ENCODE measurements around the gene RAB25. TPM values are rescaled to one million over a fixed set of nuclear protein-coding genes. Genes with fewer than 3 reads are reported as not detected.
A peak's percentile ranks its signal among the peaks of the same experiment; 100 is the strongest.

The RAB25 gene
- 1.6 and 3.1 TPM in 2 replicates for total RNA-seq
- 2.1 and 2.4 TPM in 2 replicates for polyA plus RNA-seq

DNA sequence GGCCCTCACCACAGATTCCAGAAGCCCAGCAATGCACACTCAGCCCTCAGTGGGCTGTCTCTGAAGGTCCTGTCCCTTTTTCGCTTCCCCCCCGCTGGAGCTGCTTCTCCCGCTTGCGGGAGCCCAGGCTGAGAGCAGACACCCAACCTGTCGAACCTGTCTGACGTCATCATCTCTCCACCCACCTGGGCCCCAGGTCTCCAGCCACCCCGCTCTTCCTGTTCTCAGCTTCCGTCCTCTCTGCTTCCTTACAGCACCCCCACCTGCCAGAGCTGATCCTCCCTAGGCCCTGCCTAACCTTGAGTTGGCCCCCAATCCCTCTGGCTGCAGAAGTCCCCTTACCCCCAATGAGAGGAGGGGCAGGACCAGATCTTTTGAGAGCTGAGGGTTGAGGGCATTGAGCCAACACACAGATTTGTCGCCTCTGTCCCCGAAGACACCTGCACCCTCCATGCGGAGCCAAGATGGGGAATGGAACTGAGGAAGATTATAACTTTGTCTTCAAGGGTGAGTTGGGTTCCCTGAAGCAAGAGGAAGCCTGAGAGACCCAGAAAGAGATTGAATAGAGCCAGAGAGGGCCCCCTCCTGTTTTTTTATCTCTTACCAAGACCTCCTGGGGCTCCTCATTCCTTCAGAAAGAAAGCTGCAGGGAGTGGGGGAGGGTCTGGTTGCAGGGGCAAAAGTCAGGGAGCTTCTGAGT is at the start of gene RAB25:
Gene RAB25, plus strand, starts transcription at position 224 of the 700 bp plus-strand sequence. Its CDS starts 241 bp downstream, at position 465.
- Histone ChIP-seq H3K9me3 (ENCODE audit: low read depth) (no peaks in the 10 kb centered on the region), H3K27me3 (no peaks in the 10 kb centered on the region), H3K27ac (no peak within 1 kb of the TSS), H3K4me3 (no peak within 1 kb of the TSS), H3K36me3 (no peaks in the 10 kb centered on the region), H3K4me1 (ENCODE audit: low read depth) (peaks cover 4% of the 10 kb centered on the region)
- no peak for DNase-seq (ENCODE audit: low read depth in 1 of 2, low spot score in 1 of 2)
- TF ChIP-seq, protein P1, sequence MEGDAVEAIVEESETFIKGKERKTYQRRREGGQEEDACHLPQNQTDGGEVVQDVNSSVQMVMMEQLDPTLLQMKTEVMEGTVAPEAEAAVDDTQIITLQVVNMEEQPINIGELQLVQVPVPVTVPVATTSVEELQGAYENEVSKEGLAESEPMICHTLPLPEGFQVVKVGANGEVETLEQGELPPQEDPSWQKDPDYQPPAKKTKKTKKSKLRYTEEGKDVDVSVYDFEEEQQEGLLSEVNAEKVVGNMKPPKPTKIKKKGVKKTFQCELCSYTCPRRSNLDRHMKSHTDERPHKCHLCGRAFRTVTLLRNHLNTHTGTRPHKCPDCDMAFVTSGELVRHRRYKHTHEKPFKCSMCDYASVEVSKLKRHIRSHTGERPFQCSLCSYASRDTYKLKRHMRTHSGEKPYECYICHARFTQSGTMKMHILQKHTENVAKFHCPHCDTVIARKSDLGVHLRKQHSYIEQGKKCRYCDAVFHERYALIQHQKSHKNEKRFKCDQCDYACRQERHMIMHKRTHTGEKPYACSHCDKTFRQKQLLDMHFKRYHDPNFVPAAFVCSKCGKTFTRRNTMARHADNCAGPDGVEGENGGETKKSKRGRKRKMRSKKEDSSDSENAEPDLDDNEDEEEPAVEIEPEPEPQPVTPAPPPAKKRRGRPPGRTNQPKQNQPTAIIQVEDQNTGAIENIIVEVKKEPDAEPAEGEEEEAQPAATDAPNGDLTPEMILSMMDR (IDR thresholded peaks at IDR 0.05; ENCODE audit: low read depth, low read length), result no peak

DNA sequence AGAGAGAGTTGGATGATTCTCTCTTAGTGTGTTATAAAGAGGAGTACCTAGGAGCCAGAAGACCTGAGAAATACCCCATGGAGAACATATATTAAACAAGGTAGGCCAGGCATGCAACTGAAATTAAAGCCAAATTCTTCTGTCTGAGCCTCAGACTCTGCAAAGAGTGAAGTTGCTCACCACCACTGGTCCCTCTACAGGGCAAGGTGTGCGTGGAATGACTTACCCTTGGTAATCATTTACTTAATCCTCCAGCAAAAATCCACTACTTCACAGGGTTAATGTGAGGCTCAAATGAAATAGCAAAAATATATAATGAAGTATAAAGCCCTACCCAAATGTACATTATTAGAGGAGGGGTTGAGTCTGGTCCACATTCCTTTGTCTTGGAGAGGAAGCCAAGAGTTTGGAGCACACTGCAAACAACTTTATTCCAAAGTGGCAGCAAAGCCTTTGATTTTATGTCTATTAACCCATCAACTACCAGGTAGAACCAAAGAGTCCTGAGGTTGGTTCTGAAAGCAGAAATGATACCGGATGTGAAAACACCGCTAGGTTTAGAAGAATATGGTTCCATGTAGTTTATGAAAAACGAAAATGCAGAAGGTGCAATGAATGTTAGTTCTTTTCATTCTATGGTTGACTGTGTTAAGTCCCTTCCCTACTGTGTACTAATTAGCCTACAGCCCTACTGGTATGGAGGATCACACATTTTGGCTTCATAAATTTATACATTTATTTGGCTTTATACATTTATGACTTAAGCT is 48.7 kb upstream of the RAB25 start:
- Histone ChIP-seq H3K4me3 (no peak overlapping the region), H3K27ac (no peak overlapping the region), H3K9me3 (ENCODE audit: low read depth) (no peaks in the 10 kb centered on the region), H3K36me3 (peaks cover 37% of the 10 kb centered on the region), H3K4me1 (ENCODE audit: low read depth) (no peaks in the 10 kb centered on the region), H3K27me3 (no peaks in the 10 kb centered on the region)
- TF ChIP-seq, protein P1 (IDR thresholded peaks at IDR 0.05; ENCODE audit: low read depth, low read length), result no peak
- no peak for DNase-seq (ENCODE audit: low read depth in 1 of 2, low spot score in 1 of 2)

DNA sequence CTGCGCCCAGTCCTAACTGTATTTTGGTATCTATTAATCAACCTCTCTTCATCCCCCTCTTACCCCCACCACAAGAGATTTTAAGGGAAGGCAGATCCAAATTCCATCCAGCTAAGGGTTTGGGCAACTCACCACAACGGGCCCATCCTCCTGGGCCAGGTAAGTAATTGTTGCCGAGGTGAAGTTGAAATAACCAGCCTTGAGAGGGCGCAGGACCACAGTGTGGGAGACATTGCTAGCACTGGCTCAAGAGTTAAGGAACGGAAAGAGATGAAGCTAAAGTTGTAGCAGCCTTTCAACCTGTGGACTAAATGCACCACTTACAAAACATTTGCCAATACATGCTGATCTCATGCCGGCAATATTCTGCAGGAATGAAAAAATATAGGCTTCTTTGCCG is 46.1 kb upstream of the RAB25 start:
- Histone ChIP-seq H3K4me3 (no peak overlapping the region), H3K36me3 (peaks cover 38% of the 10 kb centered on the region), H3K4me1 (ENCODE audit: low read depth) (peaks cover 1% of the 10 kb centered on the region), H3K9me3 (ENCODE audit: low read depth) (no peaks in the 10 kb centered on the region), H3K27me3 (no peaks in the 10 kb centered on the region), H3K27ac (no peak overlapping the region)
- no peak for DNase-seq (ENCODE audit: low read depth in 1 of 2, low spot score in 1 of 2)
- TF ChIP-seq, protein P1 (IDR thresholded peaks at IDR 0.05; ENCODE audit: low read depth, low read length), result no peak

DNA sequence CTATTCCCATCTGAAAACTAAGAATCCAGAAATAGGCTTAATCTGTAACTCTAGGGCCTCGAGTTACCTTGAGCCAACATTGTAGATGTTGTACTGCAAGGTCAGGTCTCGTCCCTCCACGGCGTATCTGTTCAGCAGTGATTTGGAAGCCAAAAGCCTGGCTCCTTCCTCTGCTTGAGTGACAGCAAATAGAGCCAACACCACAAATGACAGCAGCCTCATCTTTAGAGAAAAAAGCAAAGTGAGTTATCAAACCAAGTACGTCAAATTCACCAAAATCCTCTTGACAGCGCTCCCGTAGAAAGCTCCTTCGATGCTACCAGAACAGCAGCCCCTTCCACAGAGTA is 41.0 kb upstream of the RAB25 start:
- Histone ChIP-seq H3K27ac (peak overlapping the region; percentile 58), H3K9me3 (ENCODE audit: low read depth) (no peaks in the 10 kb centered on the region), H3K27me3 (no peaks in the 10 kb centered on the region), H3K4me3 (peak overlapping the region; percentile 80), H3K36me3 (peaks cover 12% of the 10 kb centered on the region), H3K4me1 (ENCODE audit: low read depth) (peaks cover 9% of the 10 kb centered on the region)
- TF ChIP-seq, protein P1 (IDR thresholded peaks at IDR 0.05; ENCODE audit: low read depth, low read length), result no peak
- DNase-seq (ENCODE audit: low read depth in 1 of 2, low spot score in 1 of 2), result no peak

DNA sequence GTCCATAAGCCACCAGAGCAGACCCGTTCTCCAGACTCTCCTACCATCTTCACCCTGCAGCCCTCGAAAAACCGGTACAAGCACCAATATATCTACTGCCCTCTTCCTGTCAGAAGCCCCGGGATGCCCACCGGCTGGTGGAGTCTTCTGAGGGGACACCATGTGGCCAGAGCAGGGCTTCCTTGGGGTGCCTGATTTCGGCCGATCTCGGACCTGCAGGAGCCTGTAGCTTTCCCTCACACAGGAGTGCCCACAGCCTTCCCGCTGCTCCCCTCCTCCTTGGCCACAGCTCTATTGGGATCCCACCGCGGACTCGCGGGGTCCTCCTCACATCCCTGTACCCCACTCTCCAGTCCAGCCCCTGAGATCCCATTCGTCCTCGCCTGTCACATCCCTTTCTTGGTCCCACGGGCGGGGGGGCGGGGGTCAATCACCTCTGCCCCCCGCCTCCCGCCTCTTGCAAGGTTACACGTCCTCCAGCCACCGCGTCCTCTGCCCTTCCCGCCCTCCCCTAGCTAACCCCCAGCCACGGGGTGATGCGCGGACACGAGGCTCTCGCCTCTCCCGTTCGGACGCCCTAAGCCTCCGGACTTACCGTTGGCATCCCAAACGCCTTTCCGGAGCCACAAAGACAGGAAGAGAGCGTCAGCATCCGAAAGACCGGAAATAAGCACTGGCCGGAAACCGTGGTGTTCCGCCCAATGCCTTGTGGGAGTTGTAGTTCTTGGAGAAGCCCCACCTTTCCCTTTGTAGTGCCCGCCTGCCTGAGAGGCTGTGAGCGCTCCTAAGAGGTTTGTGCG is 40.5 kb upstream of the RAB25 start, which contains the start of gene SSR2:
Gene SSR2, minus strand, starts transcription at position 659 of the 800 bp plus-strand sequence. CDS start 784 bp downstream, outside the sequence.
- DNase-seq (ENCODE audit: low read depth in 1 of 2, low spot score in 1 of 2), result peak; percentile 94 to 95
- Histone ChIP-seq H3K4me3 (peak within 1 kb of the TSS; percentile 80), H3K27me3 (no peaks in the 10 kb centered on the region), H3K36me3 (peaks cover 9% of the 10 kb centered on the region), H3K4me1 (ENCODE audit: low read depth) (peaks cover 9% of the 10 kb centered on the region), H3K27ac (peak within 1 kb of the TSS; percentile 58), H3K9me3 (ENCODE audit: low read depth) (no peaks in the 10 kb centered on the region)
- TF ChIP-seq, protein P1 (IDR thresholded peaks at IDR 0.05; ENCODE audit: low read depth, low read length), result no peak

Measured in cardiac muscle cell (in vitro differentiated cells and primary cell).